Measurements from ENCODE around the gene MEPCE. TPM values are rescaled to one million over a fixed set of nuclear protein-coding genes. Genes with fewer than 3 reads are reported as not detected.

The MEPCE gene
- total RNA-seq, 2 donors from 2014 or later: 12.6 to 21.9 TPM

- H3K9me3 ChIP-seq: no peaks in the 10 kb centered on the region
- peaks cover 21% of the 10 kb centered on the region for H3K36me3 ChIP-seq
- H3K27me3 ChIP-seq: no peaks in the 10 kb centered on the region
- no peak overlapping the region for H3K27ac ChIP-seq
- no peak for DNase-seq (ENCODE audit: low spot score)
- TF ChIP-seq CTCF (IDR thresholded peaks at IDR 0.05): no peak
- H3K4me1 ChIP-seq: peaks cover 0 to 44% of the 10 kb centered on the region in 2 donors
- no peak overlapping the region for H3K4me3 ChIP-seq
These were observed 3.1 kb downstream of the MEPCE start for GRCh38 chr7:100432621-100433275.

GRCh38 chr7:100433276-100433591 lies 3.6 kb downstream of the MEPCE start:
- no peaks in the 10 kb centered on the region for H3K27me3 ChIP-seq
- H3K4me3 ChIP-seq: no peak overlapping the region
- DNase-seq (ENCODE audit: low spot score): no peak
- H3K9me3 ChIP-seq: no peaks in the 10 kb centered on the region
- no peak for TF ChIP-seq CTCF (IDR thresholded peaks at IDR 0.05)
- peaks cover 0 to 41% of the 10 kb centered on the region in 2 donors for H3K4me1 ChIP-seq
- H3K27ac ChIP-seq: no peak overlapping the region
- H3K36me3 ChIP-seq: peaks cover 21% of the 10 kb centered on the region

GRCh38 chr7:100433592-100434296 lies 4.1 kb downstream of the MEPCE start:
- DNase-seq (ENCODE audit: low spot score): no peak
- TF ChIP-seq CTCF (IDR thresholded peaks at IDR 0.05): no peak
- Histone ChIP-seq H3K27ac (no peak overlapping the region), H3K36me3 (peaks cover 21% of the 10 kb centered on the region), H3K4me1 (peaks cover 0 to 41% of the 10 kb centered on the region in 2 donors), H3K27me3 (no peaks in the 10 kb centered on the region), H3K4me3 (no peak overlapping the region), H3K9me3 (no peaks in the 10 kb centered on the region)

GRCh38 chr7:100434297-100435144 lies 4.9 kb downstream of the MEPCE start:
- peak overlapping the region in 1 of 2 donors; percentile 89 for H3K4me3 ChIP-seq
- H3K27ac ChIP-seq: no peak overlapping the region
- TF ChIP-seq CTCF (IDR thresholded peaks at IDR 0.05): no peak
- no peaks in the 10 kb centered on the region for H3K27me3 ChIP-seq
- DNase-seq (ENCODE audit: low spot score): no peak
- peaks cover 21% of the 10 kb centered on the region for H3K36me3 ChIP-seq
- peaks cover 0 to 41% of the 10 kb centered on the region in 2 donors for H3K4me1 ChIP-seq
- H3K9me3 ChIP-seq: no peaks in the 10 kb centered on the region

GRCh38 chr7:100435401-100436304 lies 6.0 kb downstream of the MEPCE start:
- Histone ChIP-seq H3K9me3 (no peaks in the 10 kb centered on the region), H3K4me1 (peaks cover 0 to 34% of the 10 kb centered on the region in 2 donors), H3K4me3 (peak overlapping the region; percentile 68 to 89), H3K27ac (peak overlapping the region; percentile 88 to 92), H3K36me3 (peaks cover 21% of the 10 kb centered on the region), H3K27me3 (no peaks in the 10 kb centered on the region)
- no peak for DNase-seq (ENCODE audit: low spot score)
- no peak for TF ChIP-seq CTCF (IDR thresholded peaks at IDR 0.05)

Data from right atrium auricular region (tissue), 2 donors.